WTC11 (cell line): ENCODE results near the gene LRIG3. TPM values are rescaled to one million over a fixed set of nuclear protein-coding genes. Genes with fewer than 3 reads are reported as not detected.

ENCODE experiments used
- ATAC-seq: fragments of 200-7000 bp; cut with Tn5 transposase; 2 replicates; pipeline ENCODE4 v1.10.0; 2021; ENCODE audit warnings: mild to moderate bottlenecking, moderate library complexity
- CTCF ChIA-PET: fragments of 300-600 bp; sonication (Branson Sonifier 250); formaldehyde crosslinking; loops from one replicate; lab custom pipeline; 2021; ENCODE audit warnings: antibody characterized with exemption; lab: Charles Lee
- POLR2A ChIA-PET: fragments of 350-600 bp; sonication (Branson Sonifier 250); formaldehyde crosslinking; loops from one replicate; lab custom pipeline; 2021; ENCODE audit warnings: antibody characterized with exemption; lab: Charles Lee
- DNase-seq: peaks from one replicate; pipeline ENCODE4 v3.0.0; 2021; ENCODE audit warnings: low spot score
- H3K27ac Mint-ChIP-seq: 2 replicates; pipeline ENCODE4 v1.8.0; 2021; ENCODE audit warnings: mixed read lengths
- H3K27me3 Mint-ChIP-seq: 2 replicates; pipeline ENCODE4 v1.8.0; 2021; ENCODE audit warnings: low read depth, mild to moderate bottlenecking, moderate library complexity, mixed read lengths
- H3K36me3 Mint-ChIP-seq: 2 replicates; pipeline ENCODE4 v1.8.0; 2021; ENCODE audit warnings: mixed read lengths
- H3K4me1 Mint-ChIP-seq: 2 replicates; pipeline ENCODE4 v1.8.0; 2022; ENCODE audit warnings: mixed read lengths
- H3K4me3 Mint-ChIP-seq: 2 replicates; pipeline ENCODE4 v1.8.0; 2021; ENCODE audit warnings: mild to moderate bottlenecking, moderate library complexity, mixed read lengths
- H3K9me3 Mint-ChIP-seq: 2 replicates; pipeline ENCODE4 v1.8.0; 2021; ENCODE audit warnings: mixed read lengths
- ATF6 ChIP-seq: sonication (generic); formaldehyde crosslinking; IDR thresholded peaks from 2 replicates; pipeline ENCODE4 v1.8.1; 2023; ENCODE audit warnings: mild to moderate bottlenecking, missing genetic modification reagents
- CREM ChIP-seq: sonication (generic); formaldehyde crosslinking; IDR thresholded peaks from 2 replicates; pipeline ENCODE4 v1.8.1; 2022; ENCODE audit warnings: mild to moderate bottlenecking, missing genetic modification reagents, moderate library complexity
- E2F5 ChIP-seq: sonication (generic); formaldehyde crosslinking; IDR thresholded peaks from 2 replicates; pipeline ENCODE4 v1.8.1; 2022; ENCODE audit warnings: mild to moderate bottlenecking, moderate library complexity, missing genetic modification reagents
- PREB ChIP-seq: sonication (generic); formaldehyde crosslinking; IDR thresholded peaks from 2 replicates; pipeline ENCODE4 v1.8.1; 2022; ENCODE audit warnings: mild to moderate bottlenecking, missing genetic modification reagents, moderate library complexity, borderline replicate concordance
- RELA ChIP-seq: sonication (generic); formaldehyde crosslinking; IDR thresholded peaks from 2 replicates; pipeline ENCODE4 v1.8.1; 2022; ENCODE audit warnings: missing genetic modification reagents, mild to moderate bottlenecking, borderline replicate concordance
- TEAD4 ChIP-seq: sonication (generic); formaldehyde crosslinking; IDR thresholded peaks from 2 replicates; pipeline ENCODE4 v1.8.0; 2022; ENCODE audit warnings: mild to moderate bottlenecking, missing genetic modification reagents
- total RNA-seq: library from RNA; stranded (reverse); gene quantifications from 3 replicates; pipeline ENCODE4 v1.2.3, GENCODE V29; 2021

The LRIG3 gene
- total RNA-seq, 1 experiment from 2014 or later: 13.0 TPM

- ATAC-seq (no peak), DNase-seq (no peak)
- Mint-ChIP-seq H3K27me3 (no peaks in the 10 kb centered on the region), H3K9me3 (peaks cover 14% of the 10 kb centered on the region)
- POLR2A ChIA-PET: no interaction called here
- CTCF ChIA-PET: no interaction called here
- no peak for TF ChIP-seq CREM (CRISPR knock-in tag)
- no peak for TF ChIP-seq RELA (CRISPR knock-in tag)
- no peak for TF ChIP-seq PREB (CRISPR knock-in tag)
- no peak for TF ChIP-seq ATF6 (CRISPR knock-in tag)
- TF ChIP-seq E2F5 (CRISPR knock-in tag): no peak
- TF ChIP-seq TEAD4 (CRISPR knock-in tag): no peak
- TF ChIP-seq, all 79 proteins: peak for 0
- H3K4me3 Mint-ChIP-seq: no peak overlapping the region
- no peak overlapping the region for H3K27ac Mint-ChIP-seq
- peaks cover 5% of the 10 kb centered on the region; the same call in 1 of the 2 replicates for H3K36me3 Mint-ChIP-seq
- no peaks in the 10 kb centered on the region for H3K4me1 Mint-ChIP-seq
Measured at GRCh38 chr12:58832920-58833319, 87.4 kb downstream of the LRIG3 start.
